Aorta (tissue), 5 donors: ENCODE measurements around the gene RALGDS. TPM values are rescaled to one million over a fixed set of nuclear protein-coding genes. Genes with fewer than 3 reads are reported as not detected.
"Not testable (repeated sequence)": the region's sequence is repeated elsewhere in the genome, so short reads cannot be mapped to it uniquely, and the experiment has no call there.

Experiments used
- ATAC-seq: fragments of 200-7000 bp; cut with Tn5 transposase; one replicate; pipeline ENCODE4 v1.9.1; 2022; ENCODE audit warnings: moderate library complexity; ENCODE audit not compliant: low FRiP score
- DNase-seq, 2 donors: peaks; one replicate each; pipeline ENCODE4 v3.0.0-alpha.2; 2020
- H3K27ac ChIP-seq, 2 donors: one replicate each; pipeline ENCODE4 v1.5.1; 2013; ENCODE audit warnings: low read length in 2 of 2, mild to moderate bottlenecking in 2 of 2, moderate library complexity in 2 of 2, control low read depth in 1 of 2, inconsistent platforms in 1 of 2, low read depth in 1 of 2
- H3K27me3 ChIP-seq, 2 donors: one replicate each; pipeline ENCODE4 v1.6.1; 2013; ENCODE audit warnings: control low read depth in 1 of 2, low read length in 1 of 2, mild to moderate bottlenecking in 1 of 2, moderate library complexity in 1 of 2; ENCODE audit not compliant: insufficient read depth in 2 of 2, control insufficient read depth in 1 of 2
- H3K36me3 ChIP-seq, 2 donors: one replicate each; pipeline ENCODE4 v1.6.1; 2013; ENCODE audit warnings: control low read depth in 1 of 2, low read length in 1 of 2, mild to moderate bottlenecking in 1 of 2; ENCODE audit not compliant: insufficient read depth in 2 of 2, control insufficient read depth in 1 of 2
- H3K4me1 ChIP-seq, 2 donors: one replicate each; pipeline ENCODE4 v1.6.1; 2013; ENCODE audit warnings: low read length in 2 of 2, control low read depth in 1 of 2, mild to moderate bottlenecking in 1 of 2, moderate library complexity in 1 of 2; ENCODE audit not compliant: insufficient read depth in 2 of 2, control insufficient read depth in 1 of 2
- H3K4me3 ChIP-seq, 2 donors: one replicate each; pipeline ENCODE4 v1.5.1; 2013; ENCODE audit warnings: low read length in 2 of 2, control low read depth in 1 of 2, mild to moderate bottlenecking in 1 of 2
- H3K9me3 ChIP-seq: one replicate; pipeline ENCODE4 v1.6.1; 2013; ENCODE audit warnings: mild to moderate bottlenecking, low read length; ENCODE audit not compliant: control insufficient read depth
- WGBS, 2 donors: extraction: QIAGEN DNeasy Blood & Tissue Kit; methylation state at CpG; one replicate each; pipeline ENCODE4 v1.1.7; 2013; 5-methylcytosine and 5-hydroxymethylcytosine counted together
- intact Hi-C, 2 donors: fragments of 100-400 bp; cut with DNase I; formaldehyde crosslinking; loops; one replicate each; pipeline versions ENCODE4 v1.14.2 to v1.15.0; 2022
- polyA plus RNA-seq, 2 donors: library from polyadenylated mRNA; stranded (reverse); fragments of 200-250 nt; gene quantifications; one replicate each; pipeline ENCODE4 v1.2.3, GENCODE V29; 2013
- total RNA-seq, 2 donors: library from RNA; stranded (reverse); fragmentation: NEBNext Ultra II Directional; extraction: Animal tissue kit (Norgen Biotek cat#: 25700); gene quantifications; one replicate each; pipeline ENCODE4 v1.2.1, GENCODE V29; 2021
- donor health status: healthy with polysubstance abuse.
- donor health status: Bipolar disorder and iron deficiency.
- donor health status: DM: no; HTN: no; CAD: no.
- donor health status: DM: no; HTN: no; CAD: no.
- donor health status: DM: yes; HTN: yes; CAD: no.

Gene RALGDS
- total and polyA plus RNA-seq, 4 donors = 19.4 to 61.2 (median 26.4) TPM

- intact Hi-C loops = no loop called here
- no peak for ATAC-seq
These were observed 46.9 kb downstream of the RALGDS start for GRCh38 chr9:133074111-133074651.

DNA sequence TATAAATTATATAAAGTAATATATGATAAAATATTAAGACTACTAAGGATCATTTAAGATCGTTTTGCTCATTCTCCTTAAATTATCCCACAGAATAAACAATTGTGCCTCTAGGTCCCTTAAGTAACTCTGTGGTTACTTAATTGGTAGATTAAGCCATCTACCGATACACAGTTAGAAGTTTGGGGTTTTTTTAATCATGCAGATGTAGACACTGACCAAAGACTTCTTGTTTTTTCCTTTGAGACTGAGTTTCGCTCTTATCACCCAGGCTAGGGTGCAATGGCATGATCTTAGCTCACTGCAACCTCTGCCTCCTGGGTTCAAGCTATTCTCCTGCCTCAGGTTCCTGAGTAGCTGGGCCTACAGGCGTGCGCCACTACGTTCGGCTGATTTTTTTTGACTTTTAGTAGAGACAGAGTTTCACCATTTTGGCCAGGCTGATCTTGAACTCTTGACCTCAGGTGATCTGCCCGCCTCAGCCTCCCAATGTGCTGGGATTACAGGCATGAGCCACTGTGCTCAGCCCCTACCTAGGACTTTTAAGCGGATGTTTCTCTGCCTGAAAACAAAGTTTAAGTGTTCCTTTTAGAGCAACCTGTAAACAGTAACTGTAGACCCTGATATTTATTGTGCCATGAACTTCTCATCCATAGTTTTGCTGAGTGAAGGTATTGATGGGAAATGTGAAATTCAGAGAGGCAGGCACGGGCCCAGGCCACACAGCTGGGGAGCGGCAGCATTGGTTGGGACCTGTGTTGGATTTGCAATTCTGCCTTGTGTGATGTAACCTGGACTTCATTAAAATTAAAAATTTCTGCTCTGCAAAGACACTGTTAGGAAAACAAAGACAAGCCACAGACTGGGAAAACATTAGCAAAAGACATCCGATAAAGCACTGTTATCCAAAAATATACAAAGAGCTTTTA, 47.7 kb downstream of the RALGDS start:
- DNase-seq = peak in 1 of 2 donors; percentile 24

More at GRCh38 chr9:133074111-133074651, 46.9 kb downstream of the RALGDS start:
- H3K4me1 ChIP-seq = peaks cover 2 to 3% of the 10 kb centered on the region in 2 donors
- H3K27ac ChIP-seq = no peak overlapping the region
- no peaks in the 10 kb centered on the region for H3K9me3 ChIP-seq
- no peaks in the 10 kb centered on the region for H3K36me3 ChIP-seq
- H3K27me3 ChIP-seq = no peaks in the 10 kb centered on the region
- 55 to 56% methylated on average over 8 of the region's 8 CpGs for WGBS, 2 donors
- DNase-seq = peak in 1 of 2 donors; percentile 31
- no peak overlapping the region for H3K4me3 ChIP-seq

DNA sequence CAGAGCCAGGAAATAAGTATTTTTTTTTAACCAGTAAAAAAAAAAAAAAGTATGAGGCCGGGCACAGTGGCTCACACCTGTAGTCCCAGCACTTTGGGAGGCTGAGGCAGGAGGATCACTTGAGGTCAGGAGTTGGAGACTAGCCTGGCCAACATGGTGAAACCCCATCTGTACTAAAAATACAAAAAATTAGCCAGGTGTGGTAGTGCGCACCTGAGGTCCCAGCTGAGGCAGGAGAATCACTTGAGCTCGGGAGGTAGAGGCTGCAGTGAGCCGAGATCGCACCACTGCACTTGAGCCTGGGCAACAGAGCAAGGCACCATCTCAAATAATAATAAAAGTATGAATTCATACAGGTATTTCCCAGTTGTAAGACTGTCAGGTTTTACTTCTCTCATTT, 48.8 kb downstream of the RALGDS start:
- DNase-seq, H3K9me3 ChIP-seq, intact Hi-C loops, H3K36me3 ChIP-seq, H3K4me1 ChIP-seq, H3K27me3 ChIP-seq, ATAC-seq, H3K4me3 ChIP-seq, H3K27ac ChIP-seq: not testable (repeated sequence)
- WGBS, 2 donors = 96 to 97% methylated on average over 5 of the region's 5 CpGs

More for the DNA sequence above, 47.7 kb downstream of the RALGDS start:
- intact Hi-C loops = no loop called here
- no peaks in the 10 kb centered on the region for H3K9me3 ChIP-seq
- H3K4me3 ChIP-seq = no peak overlapping the region
- WGBS, 2 donors = 83 to 85% methylated on average over 12 of the region's 12 CpGs
- no peaks in the 10 kb centered on the region for H3K36me3 ChIP-seq
- no peak overlapping the region for H3K27ac ChIP-seq
- peaks cover 2 to 3% of the 10 kb centered on the region in 2 donors for H3K4me1 ChIP-seq
- no peak for ATAC-seq
- no peaks in the 10 kb centered on the region for H3K27me3 ChIP-seq

GRCh38 chr9:133071484-133072150, 49.4 kb downstream of the RALGDS start:
- ATAC-seq = no peak
- DNase-seq = peak in 1 of 2 donors; percentile 47
- Histone ChIP-seq H3K4me3 (no peak overlapping the region), H3K9me3 (no peaks in the 10 kb centered on the region), H3K27ac (no peak overlapping the region), H3K4me1 (peaks cover 2 to 3% of the 10 kb centered on the region in 2 donors), H3K36me3 (no peaks in the 10 kb centered on the region), H3K27me3 (no peaks in the 10 kb centered on the region)
- 91 to 97% methylated on average over 21 to 33 of the region's 33 CpGs for WGBS, 2 donors
- intact Hi-C loops = no loop called here

- H3K4me3 ChIP-seq, H3K9me3 ChIP-seq, intact Hi-C loops, DNase-seq, H3K36me3 ChIP-seq, H3K27me3 ChIP-seq, H3K27ac ChIP-seq, ATAC-seq, H3K4me1 ChIP-seq: not testable (repeated sequence)
- 92 to 95% methylated on average over 8 to 24 of the region's 31 CpGs for WGBS, 2 donors
These were observed 50.1 kb downstream of the RALGDS start for GRCh38 chr9:133070985-133071384.

GRCh38 chr9:133070500-133070961, 50.5 kb downstream of the RALGDS start:
- H3K4me3 ChIP-seq, H3K27ac ChIP-seq, ATAC-seq, intact Hi-C loops, H3K4me1 ChIP-seq, H3K27me3 ChIP-seq, H3K9me3 ChIP-seq, H3K36me3 ChIP-seq: not testable (repeated sequence)
- peak in 1 of 2 donors; percentile 57 for DNase-seq
- 88 to 91% methylated on average over 17 of the region's 17 CpGs for WGBS, 2 donors

- WGBS, 2 donors = 87 to 100% methylated on average over 1 to 3 of the region's 15 CpGs
- H3K4me3 ChIP-seq, intact Hi-C loops, H3K36me3 ChIP-seq, H3K4me1 ChIP-seq, H3K9me3 ChIP-seq, H3K27ac ChIP-seq, H3K27me3 ChIP-seq: not testable (repeated sequence)
- peak; percentile 26 for ATAC-seq
- peak in 1 of 2 donors; percentile 62 for DNase-seq
These were observed 52.6 kb downstream of the RALGDS start for GRCh38 chr9:133068431-133068830.

DNA sequence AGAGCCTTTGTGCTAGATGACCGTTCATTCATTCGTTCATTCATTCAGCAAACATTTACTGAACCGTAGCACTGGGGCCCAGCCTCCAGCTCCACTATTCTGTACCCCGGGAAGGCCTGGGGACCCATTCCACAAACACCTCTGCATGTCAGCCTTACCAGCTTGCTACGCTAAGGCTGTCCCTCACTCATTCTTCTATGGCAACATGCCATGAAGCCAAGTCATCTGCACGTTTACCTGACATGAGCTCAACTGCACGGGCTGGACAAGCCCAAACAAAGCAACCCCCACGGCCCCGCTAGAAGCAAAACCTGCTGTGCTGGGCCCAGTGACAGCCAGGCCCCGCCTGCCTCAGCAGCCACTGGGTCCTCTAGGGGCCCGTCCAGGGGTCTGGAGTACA, 53.2 kb downstream of the RALGDS start:
- 81 to 82% methylated on average over 11 of the region's 11 CpGs for WGBS, 2 donors
- intact Hi-C loops = no loop called here

More for the DNA sequence above, 53.2 kb downstream of the RALGDS start:
- ATAC-seq (no peak), DNase-seq (peak in 1 of 2 donors; percentile 23)
- no peaks in the 10 kb centered on the region for H3K27me3 ChIP-seq
- no peaks in the 10 kb centered on the region for H3K36me3 ChIP-seq
- H3K4me1 ChIP-seq = no peaks in the 10 kb centered on the region
- no peak overlapping the region for H3K4me3 ChIP-seq
- H3K9me3 ChIP-seq = no peaks in the 10 kb centered on the region
- no peak overlapping the region for H3K27ac ChIP-seq
